Inferior parietal cortex (tissue), 1 donor: ENCODE results near the gene ZBTB7C.

Source experiments
- DNase-seq: peaks from one replicate; pipeline ENCODE4 v3.0.0-alpha.2; 2016; ENCODE audit errors: extremely low spot score

ZBTB7C gene

DNA sequence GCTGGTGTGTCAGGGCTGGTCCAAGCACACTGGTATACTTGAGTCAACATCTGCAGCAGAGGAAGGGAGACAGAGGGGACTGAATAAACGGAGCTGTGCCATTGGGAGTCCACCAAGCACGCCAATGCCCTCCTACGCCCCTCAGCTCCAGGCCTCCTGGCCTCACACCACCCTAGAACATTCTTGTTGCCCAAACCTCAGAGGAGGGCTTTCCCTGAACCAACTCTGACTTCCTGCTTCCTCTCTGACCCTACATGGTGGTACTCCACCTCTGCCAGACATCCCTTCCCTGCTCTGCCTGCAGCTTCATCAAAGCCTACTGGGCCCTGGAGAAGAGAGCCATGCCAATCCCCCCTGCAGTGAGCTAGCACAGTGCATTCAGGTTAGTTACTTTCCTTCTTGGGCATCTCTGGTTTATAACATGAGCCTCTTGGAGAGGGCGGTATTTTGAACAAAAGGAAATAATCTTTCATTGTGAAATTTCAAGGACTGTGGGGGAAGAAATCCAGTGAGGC lies 54.4 kb downstream of the ZBTB7C start:
- DNase-seq: no peak

DNA sequence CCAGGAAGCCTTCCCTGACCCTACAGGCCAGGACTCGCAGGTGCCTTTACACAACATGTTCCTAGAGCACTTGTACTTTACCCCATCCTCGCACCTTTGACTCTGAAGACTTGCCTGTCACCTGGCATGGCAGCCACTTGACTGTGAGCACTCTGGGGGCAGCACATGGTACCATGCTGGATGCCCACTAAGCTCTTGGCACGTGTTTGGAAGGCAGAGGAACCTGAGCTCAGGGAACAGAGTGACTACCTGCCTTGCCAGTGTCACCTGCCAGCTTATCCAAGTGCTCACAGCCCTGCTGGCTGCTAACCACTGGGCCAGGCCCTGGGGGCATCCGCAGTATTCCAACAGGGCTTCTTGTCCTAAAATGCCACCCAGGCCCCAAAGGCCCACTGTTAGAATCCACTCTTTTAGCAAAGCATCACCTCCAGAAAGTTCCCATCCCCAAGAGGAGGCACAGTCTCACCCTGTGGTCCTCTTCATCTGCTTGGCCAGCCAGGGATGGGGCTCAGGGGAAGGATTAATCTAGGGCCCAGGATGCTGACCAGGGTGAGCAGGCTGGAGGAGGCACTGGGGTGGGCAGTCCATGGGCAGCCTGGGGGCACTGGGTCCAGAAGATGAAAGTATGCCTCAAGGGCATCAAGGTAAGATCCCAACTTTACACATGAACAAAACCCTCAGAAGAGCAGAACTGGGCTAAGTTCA lies 57.0 kb downstream of the ZBTB7C start:
- no peak for DNase-seq

GRCh38 chr18:48351216-48352050 lies 57.8 kb downstream of the ZBTB7C start:
- no peak for DNase-seq

- no peak for DNase-seq
Measured at GRCh38 chr18:48348739-48349138, 60.4 kb downstream of the ZBTB7C start.

DNA sequence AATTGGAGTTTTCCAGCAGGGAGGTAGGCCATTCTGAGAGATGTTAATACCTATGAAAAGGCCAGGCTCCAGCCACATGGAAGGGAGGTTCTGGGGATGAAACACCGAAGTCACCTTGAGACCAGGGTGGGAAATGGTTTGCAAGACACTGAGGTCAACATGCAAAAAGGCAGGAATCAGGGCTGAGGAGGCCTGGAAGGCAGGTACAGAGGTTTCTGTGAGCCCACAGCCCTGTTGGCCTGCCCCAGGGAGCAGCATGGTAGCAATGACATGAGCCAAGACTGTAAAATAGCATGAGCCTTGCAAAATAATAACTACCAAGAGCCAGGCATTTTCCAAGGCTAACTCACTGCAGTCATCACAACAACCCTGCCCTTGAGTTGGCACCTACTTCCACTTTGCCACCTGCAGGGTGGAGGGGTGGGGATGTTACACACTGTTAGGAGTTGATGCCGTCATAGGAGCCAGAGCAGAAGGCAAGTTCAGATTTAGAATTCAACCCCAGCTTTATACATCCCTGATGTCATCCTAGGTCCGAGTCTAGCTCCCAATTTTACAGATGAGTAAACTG lies 61.3 kb downstream of the ZBTB7C start:
- DNase-seq: no peak

DNA sequence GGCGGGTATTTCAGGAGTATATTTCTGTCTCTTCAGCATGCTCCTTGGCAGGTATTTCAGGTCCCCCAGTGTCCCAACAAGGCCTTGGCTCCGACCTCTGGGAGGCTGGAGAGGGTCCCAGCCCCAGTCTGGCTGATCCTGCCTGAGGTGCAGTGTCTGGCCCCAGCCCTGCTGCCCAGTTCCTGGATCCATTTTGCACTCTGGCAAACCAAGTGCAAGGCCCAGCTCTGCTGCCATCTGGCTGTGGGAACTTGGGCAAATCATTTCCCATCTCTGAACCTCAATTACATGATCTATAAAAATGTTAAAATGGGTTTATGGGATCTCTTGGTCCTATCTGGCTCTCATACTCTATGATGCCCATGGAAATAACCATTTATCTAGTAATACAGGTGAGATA lies 63.6 kb downstream of the ZBTB7C start:
- no peak for DNase-seq

GRCh38 chr18:48342581-48342980 lies 66.6 kb downstream of the ZBTB7C start:
- DNase-seq: no peak

GRCh38 chr18:48342125-48342524 lies 67.1 kb downstream of the ZBTB7C start:
- DNase-seq: no peak

DNA sequence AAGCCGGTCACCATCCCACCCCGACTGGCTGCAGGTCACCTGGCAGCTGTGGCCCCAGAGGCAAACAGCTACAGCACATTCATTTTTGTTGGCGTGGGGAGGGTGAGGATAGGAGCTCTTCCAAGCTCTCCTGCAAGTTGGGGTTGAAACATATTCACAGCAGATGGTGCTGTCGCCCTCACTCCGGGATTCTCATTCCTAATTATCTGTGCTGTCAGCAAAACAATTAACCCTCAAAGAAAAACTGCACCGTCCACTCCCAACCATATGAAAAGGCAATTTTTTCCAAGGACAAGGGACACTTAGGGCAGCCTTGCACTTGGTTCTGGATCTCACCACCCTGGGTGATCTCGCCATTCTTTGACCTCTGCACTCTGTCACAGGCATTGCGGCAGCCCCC lies 68.6 kb downstream of the ZBTB7C start:
- DNase-seq: no peak

DNA sequence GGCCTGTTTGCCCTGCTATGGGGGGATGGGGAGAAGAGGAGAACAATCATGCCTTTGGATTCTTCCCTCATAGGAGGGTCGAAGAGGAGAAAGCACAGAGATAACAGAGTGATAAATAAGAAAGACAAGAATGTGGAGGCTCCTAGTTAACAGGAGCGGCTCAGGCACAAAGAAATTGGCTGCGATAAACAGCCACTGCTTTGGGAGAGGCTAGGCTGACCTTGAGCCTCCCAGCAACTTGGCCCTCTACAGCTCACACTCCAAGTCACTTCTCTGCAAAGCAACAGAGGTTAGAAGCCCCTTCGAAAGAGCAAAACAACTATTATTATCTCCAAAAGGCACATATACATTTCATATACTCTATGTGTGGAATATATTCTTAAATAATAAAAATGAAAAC lies 69.5 kb downstream of the ZBTB7C start:
- no peak for DNase-seq

- no peak for DNase-seq
Measured at GRCh38 chr18:48338915-48339314, 70.3 kb downstream of the ZBTB7C start.

- DNase-seq: no peak
Measured at GRCh38 chr18:48337053-48337452, 72.1 kb downstream of the ZBTB7C start.

DNA sequence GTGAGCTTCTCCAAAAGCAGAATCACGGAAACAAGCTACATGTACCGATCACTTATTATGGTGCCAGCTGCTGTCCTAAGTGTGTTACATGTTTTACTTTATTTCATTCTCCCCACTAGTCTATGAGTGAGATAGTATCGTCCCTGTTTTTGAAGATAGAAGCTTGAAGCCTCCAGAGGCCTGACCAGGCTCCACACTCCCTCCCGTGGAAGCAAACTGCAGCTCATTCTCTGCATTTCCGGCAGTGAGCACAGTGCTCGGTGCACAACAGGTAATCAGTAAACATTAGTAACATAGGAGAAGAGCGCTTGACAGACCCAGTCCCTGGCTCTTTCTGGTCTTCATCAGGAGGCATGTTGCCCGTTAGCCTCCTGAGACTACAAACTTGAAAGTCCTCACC lies 72.9 kb downstream of the ZBTB7C start:
- no peak for DNase-seq

DNA sequence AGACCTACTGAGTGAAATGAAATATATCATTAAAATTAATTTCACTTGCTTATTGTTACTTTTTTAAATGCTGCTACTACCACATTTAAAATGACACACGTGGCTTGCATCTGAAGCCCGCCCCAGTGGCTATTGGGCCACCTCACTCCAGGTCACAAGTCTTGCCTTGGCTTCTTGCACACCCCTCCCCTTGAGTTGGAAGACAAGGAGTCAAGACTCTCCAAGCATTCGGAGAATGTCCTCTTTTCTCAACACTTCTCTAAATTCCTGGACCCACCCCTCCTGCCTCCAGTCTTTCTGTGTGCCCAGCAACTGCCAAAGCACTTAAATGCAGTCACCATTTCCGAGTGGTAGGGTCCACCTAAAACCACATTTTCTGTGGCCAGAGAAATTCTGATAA lies 73.4 kb downstream of the ZBTB7C start:
- no peak for DNase-seq

GRCh38 chr18:48334845-48335244 lies 74.3 kb downstream of the ZBTB7C start:
- no peak for DNase-seq

DNA sequence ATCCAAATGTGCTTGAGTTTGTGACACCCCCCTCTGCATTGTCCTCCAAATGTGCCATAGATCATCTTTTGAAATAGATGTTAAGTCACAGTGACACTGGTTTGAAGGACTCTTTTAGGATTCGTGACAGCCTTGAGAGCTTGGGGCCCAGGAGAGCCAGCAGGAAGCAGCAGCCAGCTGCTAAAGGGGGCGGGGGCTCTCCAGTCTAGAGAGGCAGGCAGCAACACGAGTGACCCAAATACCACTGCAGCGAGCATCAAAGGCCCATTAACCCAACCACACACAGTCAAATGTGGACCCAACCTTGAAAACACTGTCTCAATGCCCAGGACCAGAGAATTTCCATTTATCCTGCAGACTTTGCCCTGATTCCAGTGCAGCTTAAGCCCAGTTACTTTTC lies 75.6 kb downstream of the ZBTB7C start:
- no peak for DNase-seq

GRCh38 chr18:48330016-48330991 lies 78.9 kb downstream of the ZBTB7C start:
- DNase-seq: no peak

GRCh38 chr18:48328473-48329210 lies 80.5 kb downstream of the ZBTB7C start:
- no peak for DNase-seq

DNA sequence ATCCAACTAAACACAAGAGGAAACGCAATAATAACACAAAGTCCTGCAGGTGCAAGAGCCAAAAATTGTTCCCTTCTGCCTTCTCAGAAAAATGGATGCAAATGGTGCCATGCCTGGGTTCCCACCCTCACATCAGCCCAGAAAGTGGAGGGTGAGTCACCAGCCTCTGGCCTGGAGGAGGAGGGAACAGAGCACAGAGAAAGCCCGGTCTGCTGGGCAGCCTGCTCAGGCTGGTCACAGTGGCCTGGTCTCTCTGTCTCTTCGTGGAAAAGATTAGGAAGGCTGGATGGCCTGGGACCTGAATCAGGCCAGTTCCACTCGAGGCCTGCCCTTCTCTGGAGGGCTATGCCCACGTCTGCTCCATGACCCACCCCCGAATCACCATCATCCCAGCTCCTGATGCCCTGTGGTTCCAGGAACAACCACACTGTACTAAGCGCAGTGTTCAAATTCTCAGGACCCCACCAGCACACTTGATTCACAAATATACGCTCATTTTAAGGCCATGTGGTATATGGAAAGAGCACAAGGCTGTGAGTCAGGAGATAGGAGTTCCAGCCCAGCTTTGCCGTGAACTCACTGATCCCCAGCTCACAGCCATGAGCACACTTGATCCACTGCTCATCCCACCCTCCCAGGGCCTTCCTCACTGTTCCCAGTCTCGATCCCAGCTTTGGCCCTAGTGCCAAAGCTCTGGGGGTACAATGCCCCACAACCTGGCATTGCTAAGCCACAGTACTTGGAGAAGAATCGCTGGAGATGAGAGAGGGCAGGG lies 82.1 kb downstream of the ZBTB7C start:
- DNase-seq: no peak

DNA sequence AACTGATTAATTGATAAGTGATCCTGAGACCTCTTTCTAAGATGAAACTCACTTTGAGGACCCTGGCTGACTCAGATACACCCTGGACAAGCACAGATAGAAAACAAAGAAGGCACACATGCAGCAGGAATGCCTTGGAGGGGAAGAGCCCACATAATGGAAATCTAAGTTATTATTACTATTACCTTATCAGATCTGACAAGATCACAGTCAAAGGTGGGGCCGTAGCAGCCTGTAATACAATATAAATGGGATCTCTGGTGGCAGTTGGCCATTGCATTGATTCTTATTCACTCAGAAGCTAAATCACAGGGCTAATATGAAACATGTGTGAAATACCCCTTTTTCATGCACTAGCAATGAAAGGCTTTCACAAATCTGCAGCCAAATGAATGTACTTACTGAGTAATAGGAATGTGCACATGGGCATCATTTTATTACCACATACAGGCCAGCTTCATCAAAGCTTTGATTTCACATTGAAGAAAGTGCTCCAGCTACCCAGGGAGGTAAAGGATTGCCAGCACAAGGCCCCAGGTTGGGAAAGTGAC lies 84.0 kb downstream of the ZBTB7C start:
- no peak for DNase-seq
